ENCODE data around the gene GOLGA7B.

GRCh38 chr10:97880109-97880508, 30.5 kb downstream of the GOLGA7B start:
- TF ChIP-seq POLR2AphosphoS5 (IDR thresholded peaks at IDR 0.05; ENCODE audit: control insufficient read depth, insufficient read depth, low read depth, low read length), result no peak
- no peak for TF ChIP-seq RBM25 (IDR thresholded peaks at IDR 0.05; ENCODE audit: low read depth, low read length, severe bottlenecking)
- TF ChIP-seq NCOA4 (IDR thresholded peaks at IDR 0.05; ENCODE audit: partially characterized antibody), result no peak
- no peak for TF ChIP-seq RUNX1 (IDR thresholded peaks at IDR 0.05; ENCODE audit: low read depth)
- no peak for TF ChIP-seq CTCF (IDR thresholded peaks at IDR 0.05 in 2 of 3, conservative IDR thresholded peaks at IDR 0.05 in 1 of 3; ENCODE audit: insufficient read depth in 2 of 3, low read depth in 1 of 3, low read length in 3 of 3)

Measured in K562 (cell line).